Measurements from ENCODE around the gene PRDM9. TPM values are rescaled to one million over a fixed set of nuclear protein-coding genes. Genes with fewer than 3 reads are reported as not detected.
"Not testable (repeated sequence)": the region's sequence is repeated elsewhere in the genome, so short reads cannot be mapped to it uniquely, and the experiment has no call there.

Gene PRDM9
- total RNA-seq, 2 donors from 2014 or later, result not detected

DNA sequence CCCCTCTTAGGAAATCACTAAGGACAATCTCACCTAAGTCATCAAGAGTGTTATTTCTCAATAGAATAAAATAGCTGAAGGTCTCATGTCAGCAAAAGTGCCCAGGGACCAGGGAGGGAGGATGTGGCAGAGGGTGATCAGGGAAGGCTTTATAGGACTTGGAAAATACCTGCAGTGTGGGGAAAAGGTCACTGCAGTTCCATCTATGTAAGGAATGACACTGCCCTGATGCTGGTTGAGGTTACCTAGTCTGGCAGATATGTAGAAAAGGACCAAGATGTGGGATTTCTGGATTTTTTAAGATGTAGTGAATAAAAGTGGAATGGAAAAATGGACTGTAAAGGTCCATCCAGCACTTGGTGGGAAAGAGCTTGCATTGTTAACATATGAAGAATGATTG lies 18.3 kb downstream of the PRDM9 start:
- intact Hi-C loops (cut with DNase I, micrococcal nuclease), result no loop called here
- no peak for DNase-seq
- ATAC-seq, result no peak

- DNase-seq; intact Hi-C loops (cut with DNase I, micrococcal nuclease); ATAC-seq: not testable (repeated sequence)
Observed at GRCh38 chr5:23526616-23527015, 19.2 kb downstream of the PRDM9 start.

- DNase-seq; intact Hi-C loops (cut with DNase I, micrococcal nuclease); ATAC-seq: not testable (repeated sequence)
Observed at GRCh38 chr5:23527216-23527920, 20.0 kb downstream of the PRDM9 start.

GRCh38 chr5:23528677-23529076 lies 21.3 kb downstream of the PRDM9 start:
- DNase-seq, result no peak
- intact Hi-C loops (cut with DNase I, micrococcal nuclease), result no loop called here
- no peak for ATAC-seq

GRCh38 chr5:23530571-23530970 lies 23.2 kb downstream of the PRDM9 start:
- DNase-seq, result no peak
- ATAC-seq, result no peak
- intact Hi-C loops (cut with DNase I, micrococcal nuclease), result no loop called here

GRCh38 chr5:23571059-23571458 lies 63.6 kb downstream of the PRDM9 start:
- intact Hi-C loops (cut with DNase I, micrococcal nuclease), result no loop called here
- no peak for ATAC-seq
- DNase-seq, result no peak
